Calu3 (cell line): ENCODE results near the gene UCK2. TPM values are rescaled to one million over a fixed set of nuclear protein-coding genes. Genes with fewer than 3 reads are reported as not detected.

Experiments used
- BruUV-seq: library from RNA; stranded (reverse); fragments of 400-500 nt; replicated peaks from 2 replicates; lab custom pipeline; 2021; lab: Mats Ljungman, UMichigan
- CTCF ChIA-PET: fragments of 300-600 bp; sonication (Branson Sonifier 250); formaldehyde crosslinking; loops from one replicate; lab custom pipeline; 2022; ENCODE audit warnings: antibody characterized with exemption; lab: Charles Lee
- DNase-seq: peaks from one replicate; pipeline ENCODE4 v3.0.0; 2022
- H3K27ac Mint-ChIP-seq: one replicate; pipeline ENCODE4 v1.8.0; 2022; ENCODE audit warnings: mixed read lengths; ENCODE audit not compliant: unreplicated experiment
- H3K27me3 Mint-ChIP-seq: one replicate; pipeline ENCODE4 v1.8.0; 2022; ENCODE audit warnings: mixed read lengths; ENCODE audit not compliant: unreplicated experiment
- H3K36me3 Mint-ChIP-seq: one replicate; pipeline ENCODE4 v1.8.0; 2022; ENCODE audit warnings: mild to moderate bottlenecking, moderate library complexity, mixed read lengths; ENCODE audit not compliant: insufficient read depth, unreplicated experiment
- H3K4me1 Mint-ChIP-seq: one replicate; pipeline ENCODE4 v1.8.0; 2022; ENCODE audit warnings: mild to moderate bottlenecking, low read depth, mixed read lengths; ENCODE audit not compliant: unreplicated experiment
- H3K4me3 Mint-ChIP-seq: one replicate; pipeline ENCODE4 v1.8.0; 2022; ENCODE audit warnings: mild to moderate bottlenecking, low read depth, moderate library complexity, mixed read lengths; ENCODE audit not compliant: unreplicated experiment
- H3K9me3 Mint-ChIP-seq: one replicate; pipeline ENCODE4 v1.8.0; 2022; ENCODE audit warnings: low read depth, mixed read lengths; ENCODE audit not compliant: unreplicated experiment
- CTCF ChIP-seq: fragments of 200-600 bp; IDR thresholded peaks from one replicate; pipeline ENCODE4 v1.8.0; 2022; ENCODE audit warnings: antibody characterized with exemption; ENCODE audit not compliant: unreplicated experiment
- intact Hi-C: fragments of 100-400 bp; cut with micrococcal nuclease; formaldehyde crosslinking; loops from one replicate; pipeline ENCODE4 v1.10.0; 2022; ENCODE audit not compliant: unreplicated experiment
- total RNA-seq: library from RNA; stranded (reverse); gene quantifications from 2 replicates; pipeline ENCODE4 v1.2.3, GENCODE V29; 2022

Gene UCK2
- total RNA-seq, 1 experiment from 2014 or later, result 109 TPM

DNA sequence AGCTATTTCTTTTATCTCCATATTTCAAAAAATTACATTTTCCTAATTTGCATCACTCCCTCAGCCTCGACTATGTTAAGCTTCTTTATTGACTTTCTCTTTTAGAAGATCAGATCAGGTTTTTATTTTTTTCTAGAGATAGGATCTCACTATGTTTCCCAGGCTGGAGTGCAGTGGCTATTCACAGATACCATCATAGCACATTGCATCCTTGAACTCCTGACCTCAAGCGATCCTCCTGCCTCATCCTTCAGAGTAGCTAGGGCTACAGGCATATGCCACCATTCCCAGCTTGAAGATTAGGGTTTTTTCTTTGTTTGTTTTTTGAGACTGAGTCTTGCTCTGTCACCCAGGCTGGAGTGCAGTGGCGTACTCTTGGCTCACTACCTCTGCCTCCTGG lies 20.1 kb downstream of the UCK2 start:
- no peak overlapping the region for H3K27ac Mint-ChIP-seq
- CTCF ChIA-PET, result interaction anchor here (1.3 kb wide), 1 partner anchor 79 kb away, joined by 3 read pairs; the partner anchor contains the start of gene TMCO1
- BruUV-seq, result no TSS peak

DNA sequence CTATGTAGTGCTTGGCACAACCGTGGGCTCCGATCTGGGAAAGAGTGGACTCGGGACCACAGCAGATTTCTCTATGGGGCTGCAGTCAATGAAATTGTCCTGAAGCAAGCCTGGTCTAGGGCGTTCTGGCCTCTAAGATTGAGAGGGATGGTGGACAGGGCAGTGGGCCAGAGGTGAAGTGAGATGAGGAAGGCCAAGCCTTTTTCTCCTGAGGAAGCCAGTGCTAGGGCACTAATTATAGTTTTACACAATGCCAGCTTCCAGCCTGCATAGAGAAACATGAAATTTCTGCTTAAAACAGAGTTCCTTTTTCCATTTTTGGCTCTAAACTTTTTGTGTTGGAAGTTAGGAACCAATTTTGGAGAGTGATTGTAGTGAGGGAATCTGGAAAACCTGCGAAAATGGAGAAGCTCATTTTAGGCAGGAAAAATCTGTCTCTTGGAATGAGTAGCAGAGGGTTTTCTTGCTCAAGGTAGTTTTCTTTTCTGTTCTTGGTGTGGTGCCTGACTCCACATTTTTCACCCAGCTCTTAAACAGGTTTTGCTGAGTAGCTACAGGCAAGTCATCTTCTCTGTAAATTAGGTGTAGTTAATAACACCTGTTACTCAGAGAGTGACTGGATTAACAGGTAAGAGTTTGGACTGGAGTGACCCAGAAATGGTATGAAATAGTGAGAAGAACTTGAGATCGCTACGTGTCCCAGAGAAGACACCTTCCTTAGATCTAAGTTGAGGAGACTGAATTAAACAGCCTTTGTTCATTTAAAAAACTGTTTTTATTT lies 22.1 kb downstream of the UCK2 start:
- TF ChIP-seq CTCF, result no peak
- Mint-ChIP-seq H3K4me3 (no peak overlapping the region), H3K9me3 (no peaks in the 10 kb centered on the region), H3K27me3 (no peaks in the 10 kb centered on the region), H3K36me3 (peaks cover under 1% of the 10 kb centered on the region), H3K27ac (peak overlapping the region; percentile 58), H3K4me1 (peaks cover 63% of the 10 kb centered on the region)
- intact Hi-C loops, result loop anchor here (10.0 kb wide), 1 partner anchor 215 kb away; the partner anchor contains the start of gene MGST3
- no TSS peak for BruUV-seq
- CTCF ChIA-PET, result interaction anchor here (0.7 to 1.1 kb wide), 3 partner anchors 20 to 697 kb away, joined by 4 to 7 read pairs (median 4); no protein-coding TSS in a partner anchor
- DNase-seq, result no peak

More for the DNA sequence above, 20.1 kb downstream of the UCK2 start:
- Mint-ChIP-seq H3K27me3 (no peaks in the 10 kb centered on the region), H3K4me3 (no peak overlapping the region), H3K4me1 (peaks cover 63% of the 10 kb centered on the region), H3K36me3 (no peaks in the 10 kb centered on the region), H3K9me3 (no peaks in the 10 kb centered on the region)
- no peak for DNase-seq
- intact Hi-C loops, result loop anchor here (10.0 kb wide), 1 partner anchor 213 kb away; the partner anchor contains the start of gene MGST3
- no peak for TF ChIP-seq CTCF

DNA sequence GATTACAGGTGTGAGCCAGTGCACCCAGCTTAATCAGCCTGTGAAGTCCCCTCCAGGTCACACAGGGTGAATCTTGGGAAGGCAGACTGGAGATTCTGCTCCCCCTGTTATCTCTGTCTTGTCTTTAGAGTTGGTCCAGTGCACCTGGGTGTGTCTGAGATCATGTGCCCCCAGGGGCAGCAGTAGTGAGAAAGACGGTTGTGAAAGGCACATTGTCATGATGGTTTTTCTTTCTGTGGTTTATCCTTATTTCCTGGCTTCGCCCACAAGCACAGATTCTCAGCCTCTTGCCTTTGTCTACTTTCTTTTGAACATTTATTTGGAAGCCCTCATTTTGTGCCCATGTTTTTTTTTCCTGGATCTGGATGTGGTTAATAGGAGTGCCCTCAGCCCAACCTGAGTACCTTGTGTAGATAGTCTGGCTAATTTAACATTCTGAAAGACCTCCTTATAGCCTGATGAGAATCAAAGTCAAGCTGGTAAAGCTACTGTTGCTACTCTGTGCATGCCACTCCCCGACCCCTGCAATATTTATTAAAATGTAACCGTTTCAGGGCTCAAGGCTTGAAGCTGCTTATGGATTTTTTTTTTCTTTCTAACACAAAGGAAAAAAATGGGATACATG lies 23.7 kb downstream of the UCK2 start:
- H3K36me3 Mint-ChIP-seq, result peaks cover 4% of the 10 kb centered on the region
- peak overlapping the region; percentile 45 for H3K27ac Mint-ChIP-seq
- intact Hi-C loops, result no loop called here
- no peak overlapping the region for H3K4me3 Mint-ChIP-seq
- no peaks in the 10 kb centered on the region for H3K27me3 Mint-ChIP-seq
- H3K4me1 Mint-ChIP-seq, result peaks cover 75% of the 10 kb centered on the region
- TF ChIP-seq CTCF, result no peak
- CTCF ChIA-PET, result no interaction called here
- DNase-seq, result no peak
- H3K9me3 Mint-ChIP-seq, result no peaks in the 10 kb centered on the region
- no TSS peak for BruUV-seq

- no peaks in the 10 kb centered on the region for H3K27me3 Mint-ChIP-seq
- CTCF ChIA-PET, result no interaction called here
- H3K4me3 Mint-ChIP-seq, result no peak overlapping the region
- no peaks in the 10 kb centered on the region for H3K9me3 Mint-ChIP-seq
- TF ChIP-seq CTCF, result no peak
- intact Hi-C loops, result no loop called here
- H3K4me1 Mint-ChIP-seq, result peaks cover 86% of the 10 kb centered on the region
- no TSS peak for BruUV-seq
- H3K27ac Mint-ChIP-seq, result no peak overlapping the region
- DNase-seq, result no peak
- H3K36me3 Mint-ChIP-seq, result peaks cover 4% of the 10 kb centered on the region
Measured at GRCh38 chr1:165852871-165853270, 25.5 kb downstream of the UCK2 start.
